GM21576 (cell line): ENCODE data around the gene CADPS.

Experiments
- ATAC-seq: cut with Tn5 transposase; IDR thresholded peaks from one replicate; pipeline ENCODE4 v1.9.1; 2021; ENCODE audit warnings: mild to moderate bottlenecking, moderate library complexity; ENCODE audit not compliant: unreplicated experiment

CADPS gene

DNA sequence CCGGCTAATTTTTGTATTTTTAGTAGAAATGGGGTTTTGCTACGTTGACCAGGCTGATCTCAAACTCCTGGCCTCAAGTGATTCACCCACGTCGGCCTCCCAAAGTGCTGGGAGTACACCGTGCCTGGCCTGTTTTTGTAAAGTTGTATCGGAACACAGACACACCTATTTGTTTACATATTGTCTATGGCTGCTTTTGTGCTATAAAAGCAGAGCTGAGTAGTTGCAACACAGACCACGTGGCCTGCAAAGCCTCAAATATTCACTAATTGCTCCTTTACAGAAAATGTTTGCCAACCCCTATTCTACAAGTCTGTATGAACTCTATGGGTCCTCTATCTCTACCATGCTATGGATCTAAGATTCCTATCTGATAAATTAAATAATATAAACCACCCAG lies 175.5 kb downstream of the CADPS start:
- no peak for ATAC-seq

DNA sequence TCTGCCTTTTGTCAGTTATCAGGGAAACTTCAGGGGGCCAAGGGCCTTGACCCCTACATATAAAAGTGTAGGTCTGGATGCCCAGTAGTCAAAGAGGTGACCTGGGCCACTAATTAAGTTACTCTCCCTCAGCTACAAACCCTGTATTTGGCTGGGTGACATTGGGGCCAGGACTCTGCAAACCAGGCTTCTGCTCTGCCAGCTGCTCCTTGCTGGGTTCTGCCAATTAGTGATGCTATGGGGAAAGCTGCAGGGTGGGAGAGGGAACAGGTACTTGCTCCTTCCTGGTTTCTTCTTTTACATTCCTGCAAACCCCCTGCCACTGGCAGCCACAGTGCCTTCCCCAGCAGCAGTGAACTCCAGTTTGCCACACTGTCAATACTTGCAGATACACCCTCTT lies 179.2 kb downstream of the CADPS start:
- no peak for ATAC-seq

DNA sequence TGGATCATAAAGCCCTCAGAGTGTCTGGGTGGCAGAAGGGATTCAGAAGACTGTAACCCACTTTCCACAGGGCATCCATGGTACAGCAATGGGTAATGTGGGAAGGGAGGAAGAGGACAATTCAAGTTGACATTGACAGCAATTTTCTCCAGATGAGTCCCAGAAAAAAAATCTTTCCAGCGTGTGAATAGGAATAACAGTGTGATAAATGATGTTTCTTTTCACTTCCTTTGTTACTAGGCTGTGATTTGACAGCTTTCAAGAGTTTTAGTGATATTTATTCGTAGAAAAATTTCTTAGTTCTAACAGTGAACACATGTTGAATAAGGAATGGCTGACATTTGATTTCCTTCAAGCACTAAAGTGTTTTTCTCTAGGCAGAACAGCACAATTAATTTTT lies 186.4 kb downstream of the CADPS start:
- no peak for ATAC-seq

DNA sequence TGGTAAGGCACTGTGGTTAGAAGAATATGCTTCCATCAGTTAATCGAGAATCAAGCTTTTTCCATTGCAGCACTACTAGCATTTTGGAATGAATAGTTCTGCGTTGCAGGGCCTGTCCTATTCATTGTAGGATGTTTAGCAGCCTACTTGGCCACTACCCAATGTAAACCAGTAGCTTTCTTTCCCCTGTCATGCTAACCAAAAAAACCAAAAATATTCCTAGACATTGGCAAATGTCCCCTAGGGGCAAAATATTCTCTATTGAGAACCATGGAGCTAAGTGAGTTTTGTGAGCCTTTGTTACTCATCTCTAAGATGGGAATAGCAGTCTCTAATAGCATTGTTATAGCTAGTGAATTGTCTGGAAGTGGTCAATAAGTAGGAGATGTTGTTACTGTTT lies 187.2 kb downstream of the CADPS start:
- no peak for ATAC-seq

DNA sequence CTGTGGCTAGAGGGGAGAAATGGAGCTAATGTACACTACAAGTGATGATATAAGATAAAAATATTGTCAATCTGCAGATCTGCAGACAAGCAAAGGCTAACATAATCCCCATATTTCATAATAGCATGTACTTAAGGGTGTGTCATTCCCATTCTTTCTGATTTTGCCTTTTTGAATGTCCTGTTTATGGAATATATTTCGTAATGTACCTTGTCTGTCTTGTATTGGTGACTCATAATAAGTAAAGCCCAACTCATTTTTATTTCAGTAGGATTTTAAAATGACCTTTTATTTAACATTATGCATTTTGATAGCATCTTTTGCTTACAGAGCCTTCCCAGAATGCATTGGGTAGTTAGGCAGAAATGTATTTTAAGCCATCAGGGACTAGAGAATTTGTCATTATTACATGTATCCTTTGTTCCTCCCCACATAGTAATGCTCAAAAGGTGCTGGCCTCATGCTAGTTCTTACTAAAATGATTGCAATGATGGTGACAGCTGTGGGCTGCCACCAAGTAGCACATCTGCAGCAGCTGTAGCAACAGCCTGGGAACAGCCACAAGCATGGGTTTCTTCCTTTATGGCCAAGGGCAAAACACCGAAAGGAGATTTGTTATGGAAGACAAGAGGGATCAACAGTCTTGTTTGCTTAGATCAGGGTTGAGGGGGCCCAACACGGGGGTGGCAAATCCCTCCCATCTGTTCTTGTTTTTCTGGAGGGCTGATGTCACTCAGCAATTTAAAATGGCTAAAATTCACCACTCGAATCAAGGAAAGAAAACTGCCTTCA lies 188.5 kb downstream of the CADPS start:
- no peak for ATAC-seq

DNA sequence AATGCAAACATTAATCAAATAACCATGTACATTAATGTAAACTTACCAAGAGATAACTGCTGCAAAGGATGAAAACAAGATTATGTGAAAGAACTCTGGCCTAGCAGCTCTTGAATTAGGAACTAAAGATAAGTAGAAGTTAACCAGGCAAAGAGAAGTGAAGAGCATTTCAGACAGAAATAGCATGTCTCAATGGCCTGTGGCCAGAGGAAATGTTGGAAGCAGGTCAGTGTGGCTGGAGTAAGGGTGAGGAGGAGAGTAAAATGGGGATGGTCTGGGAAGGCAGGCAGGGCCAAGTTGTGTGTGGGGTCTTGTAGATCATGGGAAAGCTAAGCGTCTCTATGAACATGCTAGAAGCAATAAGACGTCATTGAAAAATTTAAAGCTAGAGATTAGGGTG lies 192.4 kb downstream of the CADPS start:
- ATAC-seq, result no peak

DNA sequence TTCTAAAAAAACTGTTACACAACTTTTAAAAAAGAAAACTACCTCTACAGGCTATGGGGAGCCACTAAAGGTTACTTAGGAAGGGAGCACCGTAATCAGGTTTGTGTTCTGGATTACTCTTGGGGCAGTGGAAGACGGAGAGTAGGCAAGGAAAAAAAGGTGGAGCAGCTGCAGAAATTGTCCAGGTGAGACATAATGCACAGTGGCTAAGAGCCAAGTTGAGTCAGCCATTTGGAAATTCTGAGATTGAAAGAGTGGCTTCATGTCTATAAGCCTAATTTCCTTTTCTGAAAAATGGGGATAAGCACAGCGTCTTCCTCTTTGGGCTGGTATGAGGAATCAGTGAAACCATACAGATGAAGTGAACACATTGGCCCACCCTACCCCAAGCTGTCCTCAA lies 195.2 kb downstream of the CADPS start:
- no peak for ATAC-seq

DNA sequence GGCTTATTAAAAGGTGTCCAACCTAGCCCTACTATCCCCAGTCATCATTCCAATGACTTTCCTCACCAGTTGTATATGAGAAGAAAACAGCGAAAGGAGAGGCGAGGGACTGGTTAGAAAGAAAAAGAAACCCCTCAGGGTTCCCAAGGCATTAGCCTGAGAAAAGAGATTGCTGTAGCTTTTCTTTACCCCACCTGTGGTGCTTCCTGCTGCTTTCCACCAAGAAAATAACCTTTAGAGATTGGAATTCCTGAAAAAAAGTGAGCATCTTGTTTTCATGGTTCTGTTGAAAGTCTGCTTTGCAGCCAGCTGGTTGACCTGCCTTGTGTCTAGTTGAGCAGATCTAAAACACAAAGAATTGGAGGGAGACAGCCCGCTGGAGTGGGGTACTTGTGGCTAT lies 196.4 kb downstream of the CADPS start:
- ATAC-seq, result no peak

DNA sequence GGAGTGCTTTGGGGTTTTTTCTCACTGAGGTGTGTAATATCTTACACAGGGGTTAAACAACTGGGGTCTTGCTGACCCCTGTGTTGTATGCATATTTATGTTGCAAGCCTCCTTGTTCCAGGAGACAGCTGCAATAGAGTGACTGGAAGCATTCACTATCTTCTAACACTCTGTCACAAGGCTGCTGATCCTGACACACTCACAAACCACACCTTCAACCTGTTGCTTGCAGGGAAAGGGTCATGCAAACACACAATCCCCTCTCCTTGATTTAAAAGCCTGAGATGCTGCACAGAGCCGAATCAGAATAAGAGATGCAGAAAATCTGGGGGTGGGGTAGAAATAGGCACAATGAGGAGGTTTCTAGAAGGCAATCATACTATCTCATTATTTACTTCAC lies 197.3 kb downstream of the CADPS start:
- no peak for ATAC-seq

DNA sequence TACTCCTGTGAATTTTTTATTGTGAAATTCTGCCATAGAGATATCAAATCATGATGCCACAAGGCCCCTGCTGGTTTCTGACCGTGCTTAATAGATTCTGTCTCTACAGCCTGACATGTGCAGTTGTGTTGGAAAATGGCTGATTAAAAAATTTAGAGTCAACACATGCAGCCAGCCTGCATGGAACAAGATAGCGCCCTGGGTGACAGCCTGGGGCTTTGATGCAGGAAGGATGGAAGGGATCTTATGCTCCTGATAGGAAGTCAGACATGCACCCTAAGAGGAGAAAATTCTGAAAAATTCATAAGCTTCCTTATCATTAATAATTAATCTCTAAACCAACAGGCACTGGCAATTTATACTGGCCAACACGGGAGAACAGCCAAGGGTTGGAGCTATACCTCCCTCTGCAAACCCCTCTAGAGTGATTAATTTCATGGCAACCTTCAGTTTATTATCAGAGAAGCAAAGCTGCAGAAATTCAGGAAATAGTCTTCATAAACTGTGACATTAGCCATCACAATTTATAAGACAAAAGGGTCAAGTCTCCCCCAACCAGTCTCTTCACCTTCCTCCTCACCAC lies 198.4 kb downstream of the CADPS start:
- no peak for ATAC-seq

DNA sequence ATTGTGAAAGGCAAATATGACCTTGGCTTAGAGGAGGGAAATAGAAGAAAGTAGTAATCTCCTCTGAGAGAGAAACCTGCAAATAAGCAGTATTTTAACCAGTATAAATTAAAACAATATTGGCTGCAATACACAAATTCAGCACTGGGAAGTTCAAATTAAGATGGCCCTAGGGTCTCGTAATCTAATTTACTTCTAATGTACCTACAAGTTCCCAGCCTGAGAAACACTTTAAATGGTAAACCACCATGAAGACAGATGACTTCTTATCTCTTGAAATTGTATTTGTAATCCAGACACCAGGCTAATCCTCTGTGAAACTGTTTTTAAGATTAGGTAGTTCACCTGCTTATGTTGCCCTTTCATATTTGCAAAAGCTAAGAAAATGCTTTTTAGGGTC lies 199.7 kb downstream of the CADPS start:
- ATAC-seq, result no peak

DNA sequence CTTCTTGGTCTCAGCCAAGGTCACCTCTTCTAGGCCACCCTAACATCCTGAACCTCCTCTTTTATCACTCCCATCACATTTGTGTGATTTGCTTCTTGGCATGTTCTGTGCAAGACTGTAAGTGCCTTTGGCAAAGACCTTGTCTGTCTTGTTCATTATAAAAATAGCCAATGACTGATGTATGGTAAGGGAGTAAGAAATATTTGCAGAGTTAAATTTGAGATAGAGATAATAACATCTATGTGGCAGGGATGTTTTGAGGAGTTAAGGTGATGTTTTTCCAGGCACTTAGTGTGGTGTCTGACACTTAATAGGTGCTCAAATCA lies 202.3 kb downstream of the CADPS start:
- ATAC-seq, result no peak

DNA sequence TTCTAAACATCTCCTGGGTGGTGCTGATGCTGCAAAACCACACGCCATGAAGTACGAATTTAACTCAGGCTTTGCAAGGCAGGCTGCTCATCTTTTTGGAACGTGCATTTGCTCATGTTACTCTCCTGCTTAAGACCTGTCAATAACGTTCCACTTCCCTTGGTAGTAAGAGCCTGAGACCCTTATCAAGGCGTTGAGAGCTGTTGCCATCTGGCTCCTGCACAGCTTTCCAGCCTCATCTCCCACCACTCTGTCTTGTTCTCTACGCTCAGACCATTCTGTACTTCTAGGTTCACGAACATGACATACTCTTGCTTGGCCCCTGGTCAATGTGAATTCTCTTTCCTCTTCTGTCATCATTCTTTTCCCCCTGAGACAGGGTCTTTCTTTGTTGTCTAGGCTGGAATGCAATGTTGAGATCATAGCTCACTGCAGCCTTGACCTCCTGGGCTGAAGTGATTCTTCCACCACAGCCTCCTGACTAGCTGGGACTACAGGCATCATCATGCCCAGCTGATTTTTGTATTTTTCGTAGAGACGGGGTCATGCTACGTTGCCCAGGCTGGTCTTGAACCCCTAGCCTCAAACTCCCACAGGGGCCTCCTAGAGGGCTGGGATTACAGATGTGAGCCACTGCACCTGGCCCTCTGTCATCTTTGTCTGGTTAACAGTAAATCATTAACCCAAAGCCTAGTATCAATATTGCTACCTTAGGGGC lies 202.8 kb downstream of the CADPS start:
- ATAC-seq, result peak; percentile 54

DNA sequence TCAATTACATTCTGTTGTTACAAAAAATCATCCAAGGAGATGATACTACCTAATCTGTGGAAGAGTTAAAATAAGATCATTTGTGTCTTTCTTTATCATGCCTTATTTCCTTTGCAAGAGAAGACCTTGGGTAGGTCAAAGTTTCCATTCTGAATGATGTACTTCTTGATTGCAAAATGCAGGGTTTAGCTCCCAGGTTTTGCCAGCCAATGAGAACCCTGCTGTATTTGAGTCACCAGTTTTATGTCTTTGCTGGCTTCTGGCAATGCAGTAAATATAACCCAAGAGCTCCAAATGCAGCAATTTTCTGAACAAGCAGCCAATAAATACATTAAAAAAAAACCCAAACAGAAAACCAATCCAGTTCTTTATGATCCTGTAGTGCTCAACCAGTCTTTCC lies 204.9 kb downstream of the CADPS start:
- ATAC-seq, result no peak

DNA sequence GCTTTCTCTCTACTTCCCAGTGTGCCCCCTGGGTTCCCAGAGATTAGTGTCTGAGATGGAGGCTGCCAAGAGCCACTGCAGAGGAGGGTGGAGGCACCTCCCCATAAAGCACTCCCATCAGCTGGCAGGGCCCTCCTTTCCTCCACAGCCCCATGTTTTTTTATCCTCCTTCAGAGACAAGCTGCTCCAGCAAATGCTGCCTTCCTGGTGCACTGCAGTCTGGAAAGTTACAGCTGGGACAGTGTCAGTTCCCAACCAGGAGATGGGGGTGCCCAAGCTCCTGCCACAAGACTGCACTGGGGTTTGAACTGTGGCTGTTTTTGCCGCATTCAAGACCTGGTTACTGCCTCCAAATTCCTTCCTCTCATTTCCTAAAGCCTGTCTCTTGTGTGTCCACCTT lies 206.1 kb downstream of the CADPS start:
- no peak for ATAC-seq

DNA sequence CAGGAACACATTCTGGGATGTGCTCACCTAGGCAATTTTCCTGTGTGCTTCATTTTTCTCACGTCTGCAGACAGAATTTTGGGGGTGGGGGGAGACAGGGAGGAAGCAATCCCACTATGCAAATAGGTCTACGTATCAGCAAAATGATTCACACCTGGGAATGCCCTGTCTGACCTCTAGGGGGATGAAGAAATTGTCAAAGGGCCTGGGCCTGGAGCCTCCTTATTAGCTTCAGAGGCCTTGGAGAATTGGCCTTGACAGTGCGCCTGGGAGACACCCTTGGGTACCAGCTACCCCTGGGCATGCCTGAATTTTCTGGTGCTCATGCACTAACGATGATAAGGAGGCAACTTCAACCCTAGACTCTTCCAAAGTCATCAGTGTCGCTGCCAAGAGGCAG lies 207.5 kb downstream of the CADPS start:
- ATAC-seq, result peak; percentile 48

DNA sequence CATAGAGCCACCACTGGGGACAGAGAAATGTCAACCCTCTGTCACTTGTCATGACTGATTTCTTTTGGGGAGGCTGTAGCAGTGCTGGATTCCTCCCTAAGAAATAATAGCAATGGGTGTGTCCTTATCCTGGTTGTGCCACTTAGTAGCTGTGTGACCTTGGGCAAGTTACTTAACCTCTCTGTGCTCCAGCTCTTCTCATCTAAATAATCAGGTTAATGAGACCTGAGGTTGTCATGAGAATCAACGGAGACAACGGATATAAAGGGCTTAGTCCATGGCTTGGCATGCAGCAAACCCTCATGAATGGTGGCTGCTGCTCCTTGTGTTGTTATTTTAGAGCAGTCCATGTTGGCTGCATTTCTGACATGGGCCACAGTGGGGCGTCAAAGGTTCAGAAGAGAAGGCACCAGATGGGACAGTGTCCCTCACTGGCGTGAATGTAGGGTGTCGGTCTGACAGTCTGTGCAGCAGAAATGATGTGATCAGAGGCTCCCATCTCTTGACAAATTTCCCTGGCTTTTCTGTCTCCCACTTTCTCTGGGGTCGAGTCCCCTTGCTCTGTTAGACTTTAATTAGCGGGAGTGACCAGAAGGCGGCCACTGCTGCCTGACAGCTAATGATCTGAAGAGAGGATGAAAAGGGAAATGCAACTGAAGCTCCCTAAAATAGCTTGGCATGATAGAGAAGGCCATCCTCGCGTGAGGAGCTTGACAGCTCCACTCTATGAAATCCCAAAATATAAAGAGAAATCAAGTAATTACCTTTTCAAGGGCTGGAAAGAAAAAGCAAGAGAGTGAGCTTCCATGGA lies 209.4 kb downstream of the CADPS start:
- ATAC-seq, result peak; percentile 74

DNA sequence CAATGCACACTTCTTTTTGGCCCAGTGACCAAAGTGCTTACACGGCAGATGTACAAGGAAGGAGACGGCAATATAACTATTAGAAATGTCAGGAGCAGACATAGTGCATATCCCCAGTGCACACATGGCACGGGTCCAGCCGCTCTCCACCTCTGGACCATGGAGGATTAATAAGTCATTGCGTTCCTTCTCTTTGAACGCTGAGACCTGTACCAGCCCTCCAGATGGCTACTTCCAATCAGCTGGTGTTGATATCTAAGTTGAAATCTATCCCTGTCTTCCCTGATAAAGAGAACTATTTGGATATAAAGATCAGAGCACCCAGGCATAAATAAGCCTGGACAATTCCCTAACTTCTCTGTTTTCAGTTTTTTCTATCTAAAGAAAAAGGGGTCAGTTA lies 212.5 kb downstream of the CADPS start:
- no peak for ATAC-seq

DNA sequence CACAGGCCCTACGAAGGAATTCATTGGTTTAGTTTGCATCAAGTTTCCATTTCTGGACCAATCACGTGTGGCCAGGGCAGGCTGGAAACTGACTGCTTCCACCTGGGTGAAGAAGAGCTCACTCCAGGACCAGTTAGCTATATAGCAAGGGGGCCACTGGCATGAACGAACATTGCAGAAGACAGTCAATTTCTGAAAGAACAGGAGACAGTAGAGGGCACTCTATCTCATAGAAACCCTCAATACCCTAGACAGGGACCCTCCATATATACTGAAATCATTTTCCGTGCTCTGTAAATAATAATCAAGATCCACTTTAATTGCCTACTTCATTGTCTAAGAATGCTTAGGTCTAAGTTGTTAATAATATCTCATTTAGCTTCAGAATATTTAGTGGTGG lies 215.6 kb downstream of the CADPS start:
- no peak for ATAC-seq

DNA sequence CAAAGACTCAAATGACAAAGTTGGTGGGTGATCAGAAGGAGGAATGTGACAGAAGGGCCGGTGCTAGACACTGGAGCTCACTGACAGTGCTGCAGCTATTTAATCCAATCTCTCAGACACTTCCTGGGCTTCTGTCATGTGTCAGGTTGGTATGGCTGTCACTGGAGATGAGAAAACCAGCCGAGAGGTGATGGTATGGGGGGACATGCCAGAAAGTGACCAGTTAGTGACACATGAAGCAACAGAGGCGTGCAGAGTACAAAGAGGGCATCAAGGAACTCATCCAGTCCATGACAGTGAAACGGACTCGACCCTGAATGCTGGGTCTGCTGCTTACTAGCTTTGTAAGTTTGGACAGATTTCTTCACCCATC lies 219.5 kb downstream of the CADPS start:
- no peak for ATAC-seq

DNA sequence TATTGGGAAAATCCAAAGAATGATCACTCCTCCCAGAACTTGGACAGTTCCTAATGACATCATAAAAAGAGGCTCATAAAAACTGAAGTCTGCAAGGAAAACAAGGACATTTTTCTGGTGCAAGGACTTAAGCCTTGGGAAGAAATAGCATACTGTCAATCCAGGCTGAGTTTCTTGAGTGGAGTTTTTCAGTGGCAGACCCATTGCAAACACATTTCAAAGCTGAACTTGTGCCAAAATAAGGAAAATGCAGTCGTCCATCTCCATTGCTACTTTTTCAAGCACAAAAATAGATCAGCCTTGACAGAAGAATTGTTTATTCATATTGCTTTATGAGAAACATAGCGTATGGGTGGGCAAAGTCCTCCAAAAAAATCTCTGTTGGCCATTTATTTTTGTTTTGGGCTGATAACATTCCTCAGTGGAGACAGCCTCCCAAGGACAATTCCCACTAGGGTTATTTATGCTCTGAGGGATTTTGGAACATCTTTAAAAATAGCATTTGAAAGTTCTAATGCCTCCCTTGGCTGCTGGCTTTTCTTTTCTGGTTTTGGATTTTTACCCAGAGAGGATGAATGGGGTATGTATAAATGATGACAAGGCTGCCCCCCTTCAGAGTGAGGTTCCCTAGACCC lies 220.0 kb downstream of the CADPS start:
- no peak for ATAC-seq
